ENCODE data around the gene PPARD.
"Not testable (repeated sequence)": the region's sequence is repeated elsewhere in the genome, so short reads cannot be mapped to it uniquely, and the experiment has no call there.

DNA sequence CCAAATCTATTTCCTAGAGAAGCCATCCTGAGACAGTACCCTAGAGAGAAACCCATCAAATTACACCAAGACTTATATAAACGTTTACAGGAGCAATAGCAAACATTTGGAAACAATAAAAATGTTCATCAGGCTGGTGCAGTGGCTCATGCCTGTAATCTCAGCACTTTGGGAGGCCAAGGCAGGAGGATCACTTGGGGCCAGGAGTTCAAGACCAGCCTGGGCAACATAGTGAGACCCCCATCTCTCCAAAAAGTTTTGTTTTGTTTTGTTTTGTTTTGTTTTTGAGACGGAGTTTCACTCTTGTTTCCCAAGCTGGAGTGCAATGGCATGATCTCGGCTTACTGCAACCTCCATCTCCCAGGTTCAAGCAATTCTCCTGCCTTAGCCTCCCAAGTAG, 90.3 kb downstream of the PPARD start:
- TF ChIP-seq, protein P1, sequence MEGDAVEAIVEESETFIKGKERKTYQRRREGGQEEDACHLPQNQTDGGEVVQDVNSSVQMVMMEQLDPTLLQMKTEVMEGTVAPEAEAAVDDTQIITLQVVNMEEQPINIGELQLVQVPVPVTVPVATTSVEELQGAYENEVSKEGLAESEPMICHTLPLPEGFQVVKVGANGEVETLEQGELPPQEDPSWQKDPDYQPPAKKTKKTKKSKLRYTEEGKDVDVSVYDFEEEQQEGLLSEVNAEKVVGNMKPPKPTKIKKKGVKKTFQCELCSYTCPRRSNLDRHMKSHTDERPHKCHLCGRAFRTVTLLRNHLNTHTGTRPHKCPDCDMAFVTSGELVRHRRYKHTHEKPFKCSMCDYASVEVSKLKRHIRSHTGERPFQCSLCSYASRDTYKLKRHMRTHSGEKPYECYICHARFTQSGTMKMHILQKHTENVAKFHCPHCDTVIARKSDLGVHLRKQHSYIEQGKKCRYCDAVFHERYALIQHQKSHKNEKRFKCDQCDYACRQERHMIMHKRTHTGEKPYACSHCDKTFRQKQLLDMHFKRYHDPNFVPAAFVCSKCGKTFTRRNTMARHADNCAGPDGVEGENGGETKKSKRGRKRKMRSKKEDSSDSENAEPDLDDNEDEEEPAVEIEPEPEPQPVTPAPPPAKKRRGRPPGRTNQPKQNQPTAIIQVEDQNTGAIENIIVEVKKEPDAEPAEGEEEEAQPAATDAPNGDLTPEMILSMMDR (conservative IDR thresholded peaks at IDR 0.05; ENCODE audit: low read length) = not testable (repeated sequence)
- not testable (repeated sequence) for TF ChIP-seq EZH2phosphoT487 (IDR thresholded peaks at IDR 0.05; ENCODE audit: borderline replicate concordance, low read depth, low read length)

All from OCI-LY7 (cell line).